Astrocyte of the spinal cord (primary cell): Measurements from ENCODE around the gene FAM209B.
"Not testable (repeated sequence)": the region's sequence is repeated elsewhere in the genome, so short reads cannot be mapped to it uniquely, and the experiment has no call there.

Experiments used
- DNase-seq: peaks from one replicate; pipeline ENCODE4 v3.0.0; 2011; ENCODE audit warnings: low read depth, low spot score
- H3K4me3 ChIP-seq: 2 replicates; pipeline ENCODE4 v1.5.1; 2011; ENCODE audit warnings: low read depth, mild to moderate bottlenecking, low read length, moderate library complexity
- in situ Hi-C: cut with HindIII; loops from 2 replicates; pipeline ENCODE4 v1.10.0; 2017; ENCODE audit warnings: low sequenced_read_pairs
- TF ChIP-seq, protein P1 (sequence below): IDR thresholded peaks from 2 replicates; pipeline ENCODE4 v1.5.1; 2012; ENCODE audit warnings: low read depth, mild to moderate bottlenecking, low read length, inconsistent platforms

FAM209B gene

DNA sequence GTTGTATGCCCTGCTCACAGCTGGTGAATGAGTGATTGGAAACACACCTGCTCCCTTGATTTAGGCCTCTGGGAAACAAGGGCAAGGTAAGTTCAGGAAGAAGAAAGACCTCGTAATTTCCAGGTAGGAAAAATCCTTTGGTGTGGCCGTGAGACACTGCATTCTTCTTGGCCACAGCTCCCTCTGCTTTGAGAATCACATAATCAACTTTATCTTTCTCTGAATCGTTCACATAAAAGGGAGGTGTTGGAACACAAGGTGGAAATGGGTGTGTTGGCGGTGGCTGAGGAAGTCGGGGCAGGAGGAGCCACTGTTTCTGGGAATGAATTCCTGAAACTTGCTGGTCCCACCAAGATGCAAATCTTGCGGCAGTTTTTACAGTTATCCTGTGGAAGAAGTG, 25.9 kb downstream of the FAM209B start:
- in situ Hi-C loops: no loop called here
- no peak overlapping the region for H3K4me3 ChIP-seq
- TF ChIP-seq, protein P1, sequence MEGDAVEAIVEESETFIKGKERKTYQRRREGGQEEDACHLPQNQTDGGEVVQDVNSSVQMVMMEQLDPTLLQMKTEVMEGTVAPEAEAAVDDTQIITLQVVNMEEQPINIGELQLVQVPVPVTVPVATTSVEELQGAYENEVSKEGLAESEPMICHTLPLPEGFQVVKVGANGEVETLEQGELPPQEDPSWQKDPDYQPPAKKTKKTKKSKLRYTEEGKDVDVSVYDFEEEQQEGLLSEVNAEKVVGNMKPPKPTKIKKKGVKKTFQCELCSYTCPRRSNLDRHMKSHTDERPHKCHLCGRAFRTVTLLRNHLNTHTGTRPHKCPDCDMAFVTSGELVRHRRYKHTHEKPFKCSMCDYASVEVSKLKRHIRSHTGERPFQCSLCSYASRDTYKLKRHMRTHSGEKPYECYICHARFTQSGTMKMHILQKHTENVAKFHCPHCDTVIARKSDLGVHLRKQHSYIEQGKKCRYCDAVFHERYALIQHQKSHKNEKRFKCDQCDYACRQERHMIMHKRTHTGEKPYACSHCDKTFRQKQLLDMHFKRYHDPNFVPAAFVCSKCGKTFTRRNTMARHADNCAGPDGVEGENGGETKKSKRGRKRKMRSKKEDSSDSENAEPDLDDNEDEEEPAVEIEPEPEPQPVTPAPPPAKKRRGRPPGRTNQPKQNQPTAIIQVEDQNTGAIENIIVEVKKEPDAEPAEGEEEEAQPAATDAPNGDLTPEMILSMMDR: no peak
- no peak for DNase-seq

GRCh38 chr20:56564526-56564925, 31.5 kb downstream of the FAM209B start:
- in situ Hi-C loops, DNase-seq, H3K4me3 ChIP-seq: not testable (repeated sequence)

DNA sequence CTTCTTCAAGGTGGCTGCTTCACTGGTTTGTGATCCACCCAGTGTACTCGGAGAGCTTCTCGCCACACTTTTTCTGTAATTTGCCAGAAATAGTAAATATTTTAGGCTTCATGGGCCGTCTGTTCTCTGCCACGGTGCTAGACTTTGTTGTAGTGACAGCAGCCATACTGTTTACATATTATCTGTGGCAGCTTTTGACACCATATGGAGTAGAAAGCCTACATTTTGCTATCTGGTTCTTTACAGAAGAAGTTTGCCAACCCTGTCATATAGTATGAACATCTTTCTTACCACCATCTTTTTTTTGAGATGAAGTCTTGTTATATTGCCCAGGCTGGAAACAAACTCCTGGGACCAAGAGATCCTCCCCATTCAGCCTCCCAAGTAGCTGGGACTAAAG, 32.5 kb downstream of the FAM209B start:
- in situ Hi-C loops: no loop called here

GRCh38 chr20:56566621-56567020, 33.6 kb downstream of the FAM209B start:
- TF ChIP-seq, protein P1: no peak
- no peak for DNase-seq
- H3K4me3 ChIP-seq: no peak overlapping the region
- in situ Hi-C loops: no loop called here

More for the DNA sequence above, 32.5 kb downstream of the FAM209B start:
- no peak for DNase-seq
- TF ChIP-seq, protein P1: no peak
- no peak overlapping the region for H3K4me3 ChIP-seq

DNA sequence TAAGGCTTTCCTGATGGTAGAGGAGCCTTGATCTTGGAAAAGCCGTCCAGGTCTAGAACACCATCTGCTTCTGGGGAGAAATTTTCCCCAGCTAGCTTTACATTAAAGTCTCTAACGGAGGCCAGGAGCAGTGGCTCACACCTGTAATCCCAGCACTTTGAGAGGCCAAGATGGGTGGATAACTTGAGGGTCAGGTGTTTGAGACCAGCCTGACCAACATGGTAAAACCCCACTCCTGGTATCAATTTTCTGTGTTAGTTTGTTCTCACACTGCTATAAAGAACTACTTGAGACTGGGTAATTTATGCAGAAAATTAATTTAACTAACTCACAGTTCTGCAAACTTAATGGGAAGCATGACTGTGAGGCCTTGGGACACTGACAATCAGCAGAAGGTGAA, 37.8 kb downstream of the FAM209B start:
- in situ Hi-C loops: no loop called here
- TF ChIP-seq, protein P1: no peak
- DNase-seq: no peak
- H3K4me3 ChIP-seq: no peak overlapping the region

GRCh38 chr20:56572172-56572571, 39.1 kb downstream of the FAM209B start:
- TF ChIP-seq, protein P1: no peak
- in situ Hi-C loops: no loop called here
- no peak overlapping the region for H3K4me3 ChIP-seq
- DNase-seq: no peak

DNA sequence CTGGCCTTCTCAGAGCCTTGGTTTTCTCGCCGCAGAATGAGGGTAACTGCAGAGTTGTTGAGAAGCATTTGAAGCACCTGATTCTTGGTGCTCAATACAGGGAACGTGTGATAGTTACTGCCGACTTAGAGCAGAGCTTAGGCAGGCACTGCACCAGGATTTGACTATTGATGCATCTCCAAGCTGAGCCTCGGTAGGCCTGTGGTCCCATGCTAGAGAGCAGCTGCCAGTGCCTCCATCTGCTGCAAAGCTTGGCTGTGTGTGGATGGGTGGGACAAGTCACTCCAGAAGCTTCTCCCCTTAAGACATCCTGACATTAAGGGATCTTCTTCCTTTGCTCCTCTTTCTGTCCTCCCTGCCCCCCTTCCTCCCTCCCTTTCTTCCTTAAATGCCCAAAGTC, 40.9 kb downstream of the FAM209B start:
- in situ Hi-C loops: no loop called here
- no peak for DNase-seq
- TF ChIP-seq, protein P1: no peak
- H3K4me3 ChIP-seq: no peak overlapping the region
